Fibroblast of skin of abdomen (primary cell): ENCODE results near the gene PRIMPOL. TPM values are rescaled to one million over a fixed set of nuclear protein-coding genes. Genes with fewer than 3 reads are reported as not detected.
"Not testable (repeated sequence)": the region's sequence is repeated elsewhere in the genome, so short reads cannot be mapped to it uniquely, and the experiment has no call there.

Experiments
- DNase-seq: peaks from one replicate; pipeline ENCODE4 v3.0.0-alpha.2; 2013
- polyA plus RNA-seq, 2 experiments: library from polyadenylated mRNA; unstranded; fragments of 120-200 nt; gene quantifications; one replicate each; pipeline ENCODE4 v1.2.1, GENCODE V29; 2013; ENCODE audit not compliant: insufficient read length in 2 of 2

The PRIMPOL gene
- 16.0 TPM for polyA plus RNA-seq (2013, experiment 1 of 2; ENCODE audit: insufficient read length)
- 15.8 TPM for polyA plus RNA-seq (2013, experiment 2 of 2; ENCODE audit: insufficient read length)

- peak; percentile 97 for DNase-seq
Observed at GRCh38 chr4:184649026-184649970, at the start of gene PRIMPOL, which contains the start of gene CASP3. Gene PRIMPOL (plus strand): TSS chr4:184649738. CDS start chr4:184657141, 7,403 bp downstream. Gene CASP3 (minus strand): TSS chr4:184649447. CDS start chr4:184638453, 10,994 bp downstream.

GRCh38 chr4:184600982-184601381 is 48.6 kb upstream of the PRIMPOL start:
- DNase-seq, result not testable (repeated sequence)

DNA sequence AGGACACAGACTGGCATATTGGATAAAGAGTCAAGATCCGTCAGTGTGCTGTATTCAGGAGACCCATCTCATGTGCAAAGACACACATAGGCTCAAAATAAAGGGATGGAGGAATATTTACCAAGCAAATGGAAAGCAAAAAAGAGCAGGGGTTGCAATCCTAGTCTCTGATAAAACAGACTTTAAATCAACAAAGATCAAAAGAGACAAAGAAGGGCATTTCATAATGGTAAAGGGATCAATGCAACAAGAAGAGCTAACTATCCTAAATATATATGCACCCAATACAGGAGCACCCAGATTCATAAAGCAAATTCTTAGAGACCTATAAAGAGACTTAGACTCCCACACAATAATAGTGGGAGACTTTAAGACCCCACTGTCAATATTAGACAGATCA is 46.7 kb upstream of the PRIMPOL start:
- DNase-seq, result not testable (repeated sequence)

- DNase-seq, result not testable (repeated sequence)
Observed at GRCh38 chr4:184607429-184607828, 42.1 kb upstream of the PRIMPOL start.

DNA sequence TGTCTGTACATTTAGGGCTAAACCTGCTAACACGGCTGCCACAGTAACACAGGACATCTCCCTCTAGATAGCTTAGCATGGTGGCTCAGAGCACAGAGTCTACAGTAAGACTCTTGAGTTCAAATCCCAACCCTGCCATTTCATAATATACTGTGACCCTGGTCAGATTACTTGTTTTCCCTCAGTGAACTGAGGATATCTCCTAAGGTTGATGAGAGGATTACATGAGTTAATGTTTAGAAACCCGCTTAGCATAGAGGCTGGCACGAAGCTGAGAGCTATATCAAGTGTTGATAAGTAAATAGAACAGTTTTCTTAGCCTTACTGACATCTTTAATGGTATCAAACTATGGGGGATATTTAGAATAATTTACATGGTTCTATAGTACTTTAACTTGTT is 37.5 kb upstream of the PRIMPOL start:
- DNase-seq, result no peak

- no peak for DNase-seq
Observed at GRCh38 chr4:184613405-184613804, 36.1 kb upstream of the PRIMPOL start.

- no peak for DNase-seq
Observed at GRCh38 chr4:184614509-184614908, 35.0 kb upstream of the PRIMPOL start.

GRCh38 chr4:184616168-184616567 is 33.4 kb upstream of the PRIMPOL start:
- not testable (repeated sequence) for DNase-seq

DNA sequence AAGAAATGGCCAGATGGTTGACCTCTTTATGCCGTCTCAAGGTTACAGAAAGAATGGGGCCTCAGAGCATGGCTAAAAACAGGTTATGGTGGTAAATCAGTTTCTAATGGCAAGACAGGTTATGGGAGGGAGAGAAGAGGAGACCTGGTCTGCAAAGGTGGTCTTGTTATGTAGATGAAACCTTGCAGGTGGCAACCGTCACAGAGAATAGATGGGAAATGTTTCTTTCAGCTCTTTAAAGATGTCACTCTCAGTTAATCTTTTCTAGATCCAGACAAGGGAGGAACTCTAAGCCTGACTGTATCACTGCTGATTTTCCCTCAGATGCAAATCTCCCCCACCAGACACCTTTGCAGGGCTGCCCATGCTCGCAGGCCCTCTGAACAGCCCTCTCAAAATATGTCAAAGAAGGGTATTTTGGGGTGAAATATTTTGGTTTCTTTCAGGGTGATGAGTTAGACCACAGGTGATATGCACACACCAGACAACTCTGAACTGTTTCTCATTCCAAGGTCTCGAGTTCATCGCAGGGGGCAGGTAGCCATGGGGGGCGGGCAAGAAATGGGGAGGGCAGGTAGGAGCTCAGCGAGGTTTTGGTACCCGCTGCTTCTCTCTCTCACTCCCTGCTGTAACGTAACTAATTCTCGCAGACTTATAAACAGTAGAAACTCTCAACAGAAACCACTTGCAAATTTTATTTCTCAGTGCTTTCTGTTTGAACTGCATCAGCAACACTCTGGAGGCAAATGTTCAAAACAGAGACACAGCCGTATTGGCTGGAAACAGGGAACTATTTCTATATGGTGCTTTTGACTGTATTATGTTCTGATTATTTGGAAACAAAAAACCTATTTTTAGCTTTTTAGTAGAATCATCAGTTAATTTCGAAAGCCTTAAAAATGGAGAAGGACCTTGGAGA is 32.6 kb upstream of the PRIMPOL start:
- DNase-seq, result no peak

DNA sequence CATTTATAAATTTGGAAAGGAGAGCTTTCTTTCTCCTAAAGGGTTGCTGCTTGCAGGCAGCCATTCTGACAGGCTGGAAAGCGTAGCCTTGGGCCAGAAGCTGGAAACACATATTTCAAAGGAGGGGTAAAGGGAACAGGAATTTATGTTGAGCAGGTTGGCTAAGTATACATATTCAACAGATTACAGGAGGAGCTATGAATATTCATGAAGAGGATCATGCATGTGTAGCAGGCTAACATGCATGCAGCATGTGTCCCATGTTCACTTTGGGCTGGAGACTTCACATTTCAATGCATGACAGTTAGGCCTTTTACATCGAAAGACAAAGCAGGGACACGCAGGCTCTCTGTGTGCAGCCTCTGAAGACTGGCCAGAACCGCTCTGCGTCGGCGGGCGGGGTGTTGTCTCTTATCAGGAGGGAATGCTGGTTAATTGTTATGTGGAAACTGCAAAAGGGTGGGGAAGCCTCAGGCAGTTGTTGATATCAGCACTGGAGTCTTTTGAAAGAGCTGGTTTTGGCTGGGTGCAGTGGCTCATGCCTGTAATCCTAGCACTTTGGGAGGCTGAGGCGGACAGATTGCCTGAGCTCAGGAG is 31.8 kb upstream of the PRIMPOL start:
- DNase-seq, result no peak

DNA sequence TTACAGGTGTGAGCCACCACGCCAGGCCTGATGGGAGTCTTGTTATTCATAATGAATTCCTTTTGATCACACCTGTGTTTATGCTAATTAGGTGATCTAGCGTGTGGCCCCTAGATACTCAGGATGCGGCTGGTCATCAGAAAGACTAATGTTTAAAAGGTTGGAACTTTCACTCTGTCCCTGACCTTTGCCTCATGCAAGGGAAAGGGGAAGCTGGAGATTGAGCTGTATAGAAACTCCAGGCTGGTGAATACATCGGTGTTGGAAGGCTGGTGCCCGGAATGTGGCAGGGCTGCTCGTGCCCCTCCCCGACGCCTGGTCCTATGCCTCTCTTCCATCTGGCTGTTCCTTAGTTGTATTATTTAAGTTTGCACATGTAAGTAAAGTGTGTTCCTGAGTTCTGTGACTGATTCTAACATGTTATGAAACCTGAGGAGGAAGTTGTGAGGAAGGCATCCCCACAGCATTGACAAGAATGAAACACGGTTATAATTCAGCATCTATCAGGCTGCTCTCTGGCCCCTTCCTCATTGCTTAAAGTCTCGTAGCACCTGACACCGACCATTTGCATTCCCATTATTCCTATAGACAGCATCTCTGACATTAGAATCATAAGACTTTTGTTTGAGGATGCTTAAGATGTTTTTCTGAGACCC is 29.2 kb upstream of the PRIMPOL start:
- DNase-seq, result no peak

GRCh38 chr4:184621518-184621917 is 28.0 kb upstream of the PRIMPOL start:
- no peak for DNase-seq

GRCh38 chr4:184624504-184624903 is 25.0 kb upstream of the PRIMPOL start:
- DNase-seq, result not testable (repeated sequence)

GRCh38 chr4:184624972-184625554 is 24.5 kb upstream of the PRIMPOL start:
- no peak for DNase-seq

DNA sequence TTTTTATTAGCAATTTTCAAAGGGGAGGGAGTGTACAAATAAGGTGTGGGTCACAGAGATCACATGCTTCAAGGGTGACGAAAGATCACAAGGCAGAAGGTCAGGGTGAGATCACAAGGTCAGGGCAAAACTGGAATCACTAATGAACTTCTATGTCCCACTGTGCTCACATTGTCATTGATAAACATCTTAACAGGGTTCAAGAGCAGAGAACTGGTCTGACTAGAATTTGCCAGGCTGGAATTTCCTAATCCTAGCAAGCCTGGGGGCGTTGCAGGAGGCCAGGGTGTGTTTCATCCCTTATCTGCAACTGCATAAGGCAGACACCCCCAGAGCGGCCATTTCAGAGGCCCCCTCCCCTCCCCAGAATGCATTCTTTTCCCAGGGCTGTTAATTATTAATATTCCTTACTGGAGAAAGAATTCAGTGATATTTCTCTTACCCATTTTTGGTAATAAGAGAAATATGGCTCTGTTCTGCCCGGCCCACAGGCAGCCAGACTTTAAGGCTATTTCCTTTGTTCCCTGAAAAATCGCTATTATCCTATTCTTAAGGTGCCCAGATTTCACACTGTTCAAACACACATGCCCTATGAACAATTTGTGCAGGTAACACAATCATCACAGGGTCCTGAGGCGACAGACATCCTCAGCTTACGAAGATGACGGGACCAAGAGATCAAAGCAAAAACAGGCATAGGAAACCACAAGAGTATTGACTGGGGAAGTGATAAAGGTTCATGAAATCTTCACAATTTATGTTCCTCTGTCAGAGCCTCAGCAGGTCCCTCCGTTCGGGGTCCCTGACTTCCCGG is 23.5 kb upstream of the PRIMPOL start:
- DNase-seq, result not testable (repeated sequence)

DNA sequence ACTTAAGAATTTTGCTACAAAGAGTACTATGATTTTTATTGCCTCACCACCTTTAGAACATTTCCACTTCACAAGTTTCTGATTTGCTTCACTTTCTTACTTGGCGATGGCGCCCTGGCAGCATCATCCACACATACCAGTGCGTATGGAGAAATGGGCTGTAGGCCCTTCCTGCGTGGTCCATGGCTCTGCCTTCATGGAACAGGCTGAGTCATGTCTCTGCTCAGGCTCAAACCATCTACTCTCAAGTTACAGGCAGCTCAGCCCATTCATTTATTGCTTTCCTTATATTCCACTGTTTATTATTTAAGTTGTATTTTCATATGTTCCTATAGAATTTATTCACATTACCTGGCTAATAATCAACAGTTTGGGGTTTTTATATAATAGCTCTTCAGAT is 21.4 kb upstream of the PRIMPOL start:
- DNase-seq, result peak; percentile 8

GRCh38 chr4:184632842-184633241 is 16.7 kb upstream of the PRIMPOL start:
- DNase-seq, result no peak

GRCh38 chr4:184635381-184635780 is 14.2 kb upstream of the PRIMPOL start:
- DNase-seq, result no peak

DNA sequence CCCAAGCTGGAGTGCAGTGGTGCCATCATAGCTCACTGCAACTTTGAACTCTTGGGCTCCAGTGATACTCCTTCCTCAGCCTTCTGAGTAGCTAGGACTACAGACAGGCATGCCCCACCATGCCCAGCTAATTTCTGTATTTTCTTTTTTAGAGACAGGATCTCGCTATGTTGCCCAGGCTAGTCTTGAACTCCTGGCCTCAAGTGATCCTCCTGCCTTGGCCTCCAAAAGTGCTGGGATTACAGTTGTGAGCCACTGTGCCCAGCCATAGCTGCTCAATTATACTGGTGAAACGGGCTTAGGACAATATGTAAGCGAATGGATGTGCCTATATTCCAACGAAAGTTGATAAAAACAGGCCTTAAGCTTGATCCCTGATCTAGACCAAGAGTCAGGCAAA is 13.4 kb upstream of the PRIMPOL start:
- DNase-seq, result no peak

- no peak for DNase-seq
Observed at GRCh38 chr4:184636897-184637296, 12.6 kb upstream of the PRIMPOL start.

GRCh38 chr4:184641022-184641421 is 8.5 kb upstream of the PRIMPOL start:
- DNase-seq, result no peak
